ENCODE measurements around the gene SACM1L. TPM values are rescaled to one million over a fixed set of nuclear protein-coding genes. Genes with fewer than 3 reads are reported as not detected.
A peak's percentile ranks its signal among the peaks of the same experiment; 100 is the strongest.

Gene SACM1L
- total RNA-seq, 4 donors from 2014 or later: 23.8 to 34.6 (median 32.1) TPM

- intact Hi-C loops (cut with DNase I; ENCODE audit: low total_unique reads): no loop called here
- TF ChIP-seq, protein P1, sequence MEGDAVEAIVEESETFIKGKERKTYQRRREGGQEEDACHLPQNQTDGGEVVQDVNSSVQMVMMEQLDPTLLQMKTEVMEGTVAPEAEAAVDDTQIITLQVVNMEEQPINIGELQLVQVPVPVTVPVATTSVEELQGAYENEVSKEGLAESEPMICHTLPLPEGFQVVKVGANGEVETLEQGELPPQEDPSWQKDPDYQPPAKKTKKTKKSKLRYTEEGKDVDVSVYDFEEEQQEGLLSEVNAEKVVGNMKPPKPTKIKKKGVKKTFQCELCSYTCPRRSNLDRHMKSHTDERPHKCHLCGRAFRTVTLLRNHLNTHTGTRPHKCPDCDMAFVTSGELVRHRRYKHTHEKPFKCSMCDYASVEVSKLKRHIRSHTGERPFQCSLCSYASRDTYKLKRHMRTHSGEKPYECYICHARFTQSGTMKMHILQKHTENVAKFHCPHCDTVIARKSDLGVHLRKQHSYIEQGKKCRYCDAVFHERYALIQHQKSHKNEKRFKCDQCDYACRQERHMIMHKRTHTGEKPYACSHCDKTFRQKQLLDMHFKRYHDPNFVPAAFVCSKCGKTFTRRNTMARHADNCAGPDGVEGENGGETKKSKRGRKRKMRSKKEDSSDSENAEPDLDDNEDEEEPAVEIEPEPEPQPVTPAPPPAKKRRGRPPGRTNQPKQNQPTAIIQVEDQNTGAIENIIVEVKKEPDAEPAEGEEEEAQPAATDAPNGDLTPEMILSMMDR (IDR thresholded peaks at IDR 0.05): no peak
- no peak for TF ChIP-seq POLR2A (IDR thresholded peaks at IDR 0.05)
- no peak overlapping the region for H3K4me3 ChIP-seq (ENCODE audit: low read depth, poor library complexity, severe bottlenecking)
- WGBS, 2 donors: 75 to 77% methylated on average over 11 of the region's 11 CpGs
- DNase-seq (ENCODE audit: low spot score in 2 of 2): no peak
These were observed 45.0 kb upstream of the SACM1L start for GRCh38 chr3:45644063-45644790.

- intact Hi-C loops (cut with DNase I; ENCODE audit: low total_unique reads): no loop called here
- WGBS, 2 donors: 53 to 66% methylated on average over 5 of the region's 5 CpGs
These were observed 44.4 kb upstream of the SACM1L start for GRCh38 chr3:45644791-45645201.

DNA sequence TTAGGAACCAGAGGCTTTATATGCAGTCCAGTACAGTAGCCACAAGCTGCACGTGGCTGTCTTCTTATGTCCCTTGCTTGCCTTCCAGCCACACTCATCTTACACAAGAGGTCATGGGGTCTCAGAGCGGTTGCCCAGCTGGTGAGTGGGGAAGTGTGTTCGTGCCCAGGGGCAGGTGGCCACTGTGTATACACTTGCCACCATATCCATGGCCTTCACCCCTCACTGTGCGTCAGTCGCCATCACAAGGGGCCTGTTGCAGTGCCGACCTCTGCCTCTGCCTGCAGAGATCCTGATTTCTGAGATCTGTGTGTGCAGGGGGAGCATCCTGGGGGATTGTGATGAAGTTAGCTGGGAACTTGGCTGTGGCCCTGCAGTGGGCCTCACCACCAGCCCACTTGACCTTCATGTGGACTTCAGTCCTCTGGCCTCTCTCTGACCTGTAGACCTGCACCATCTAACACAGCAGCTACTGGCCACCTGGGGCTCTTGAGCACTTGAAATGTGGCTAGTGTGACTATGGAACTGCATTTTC lies 43.1 kb upstream of the SACM1L start:
- DNase-seq (ENCODE audit: low spot score in 2 of 2): peak in 1 of 2 donors; percentile 44
- intact Hi-C loops (cut with DNase I; ENCODE audit: low total_unique reads): no loop called here
- H3K4me3 ChIP-seq (ENCODE audit: low read depth, poor library complexity, severe bottlenecking): no peak overlapping the region
- no peak for TF ChIP-seq POLR2A (IDR thresholded peaks at IDR 0.05)
- TF ChIP-seq, protein P1 (IDR thresholded peaks at IDR 0.05): no peak
- WGBS, 2 donors: 84 to 85% methylated on average over 3 to 6 of the region's 6 CpGs

More at GRCh38 chr3:45644791-45645201, 44.4 kb upstream of the SACM1L start:
- H3K4me3 ChIP-seq (ENCODE audit: low read depth, poor library complexity, severe bottlenecking): no peak overlapping the region
- DNase-seq (ENCODE audit: low spot score in 2 of 2): no peak
- TF ChIP-seq, protein P1 (IDR thresholded peaks at IDR 0.05): no peak
- TF ChIP-seq POLR2A (IDR thresholded peaks at IDR 0.05): no peak

DNA sequence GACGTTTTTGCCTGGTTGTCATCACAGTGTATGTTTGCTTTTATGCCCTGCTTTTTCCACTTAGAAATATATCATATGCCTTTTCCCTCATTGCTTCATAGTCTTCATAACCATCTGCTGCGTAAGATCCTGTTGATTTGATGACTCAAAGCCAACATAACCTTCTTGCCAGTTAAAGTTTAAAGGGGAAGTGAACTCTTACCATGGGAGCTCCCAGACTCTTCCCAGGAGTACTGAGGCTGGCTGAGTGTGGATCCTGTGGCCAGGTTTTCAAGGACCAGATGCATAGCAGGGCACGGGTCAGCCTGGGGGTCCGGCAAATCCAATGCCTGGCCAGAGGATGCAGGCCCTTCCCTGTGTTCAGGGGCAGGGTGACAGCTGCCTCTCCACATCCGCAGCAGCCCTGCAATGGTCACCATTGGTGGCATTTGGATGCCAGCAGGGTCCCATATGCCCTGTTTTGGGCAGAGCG lies 42.0 kb upstream of the SACM1L start:
- TF ChIP-seq, protein P1 (IDR thresholded peaks at IDR 0.05): no peak
- TF ChIP-seq POLR2A (IDR thresholded peaks at IDR 0.05): no peak
- DNase-seq (ENCODE audit: low spot score in 2 of 2): no peak
- H3K4me3 ChIP-seq (ENCODE audit: low read depth, poor library complexity, severe bottlenecking): no peak overlapping the region
- intact Hi-C loops (cut with DNase I; ENCODE audit: low total_unique reads): no loop called here
- 56 to 60% methylated on average over 6 of the region's 6 CpGs for WGBS, 2 donors

DNA sequence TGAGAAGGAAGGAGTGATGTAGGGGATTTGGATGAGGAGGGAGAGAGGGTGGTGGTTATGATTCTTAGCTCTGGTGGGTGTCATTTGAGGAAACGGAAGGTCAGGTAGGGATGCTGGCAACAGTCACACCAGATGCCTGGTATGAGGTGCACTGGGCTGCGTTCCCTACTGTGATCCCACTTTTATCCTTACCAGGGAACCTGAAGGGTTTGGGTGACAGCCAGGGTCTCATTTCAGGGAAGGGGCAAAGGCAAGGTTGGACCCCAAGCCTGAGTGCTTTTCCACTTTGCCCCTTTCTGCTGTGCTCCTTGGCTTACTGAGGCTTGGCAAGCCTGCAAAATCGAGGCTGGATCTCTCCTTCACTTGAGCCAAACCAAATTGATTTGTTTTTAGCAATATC lies 36.0 kb upstream of the SACM1L start:
- WGBS, 2 donors: 65 to 68% methylated on average over 3 of the region's 3 CpGs
- DNase-seq (ENCODE audit: low spot score in 2 of 2): no peak
- intact Hi-C loops (cut with DNase I; ENCODE audit: low total_unique reads): loop anchor here (10.0 kb wide), 2 partner anchors 58 to 608 kb away; partner anchors contain the start of gene LIMD1
- TF ChIP-seq, protein P1 (IDR thresholded peaks at IDR 0.05): no peak
- TF ChIP-seq POLR2A (IDR thresholded peaks at IDR 0.05): no peak
- H3K4me3 ChIP-seq (ENCODE audit: low read depth, poor library complexity, severe bottlenecking): no peak overlapping the region
